Dedifferentiated amniotic fluid mesenchymal stem cell (primary cell): Measurements from ENCODE around the gene MLIP.
A peak's percentile ranks its signal among the peaks of the same experiment; 100 is the strongest.
"Not testable (repeated sequence)": the region's sequence is repeated elsewhere in the genome, so short reads cannot be mapped to it uniquely, and the experiment has no call there.

Source experiments
- DNase-seq: peaks from one replicate; pipeline ENCODE4 v3.0.0-alpha.2; 2016; ENCODE audit errors: extremely low spot score

Gene MLIP

DNA sequence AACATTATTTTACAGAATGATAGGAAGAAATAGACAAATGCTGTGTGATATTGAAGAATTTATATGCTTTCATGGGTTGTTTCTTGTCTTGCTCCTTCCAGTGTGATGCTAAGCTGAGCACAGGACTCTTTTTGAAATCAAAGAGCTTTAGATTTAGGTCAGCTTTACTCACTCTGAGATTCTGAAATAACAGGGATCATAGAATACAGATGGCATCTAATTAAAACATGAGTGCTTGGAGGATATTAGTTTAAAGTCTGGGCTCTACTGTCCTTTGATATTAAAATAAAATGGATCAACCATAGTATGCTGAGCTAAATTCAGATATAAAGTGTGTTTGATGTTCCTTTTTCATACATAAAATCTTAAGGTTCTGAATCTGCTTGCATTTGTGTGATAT, 29.6 kb downstream of the MLIP start:
- no peak for DNase-seq

DNA sequence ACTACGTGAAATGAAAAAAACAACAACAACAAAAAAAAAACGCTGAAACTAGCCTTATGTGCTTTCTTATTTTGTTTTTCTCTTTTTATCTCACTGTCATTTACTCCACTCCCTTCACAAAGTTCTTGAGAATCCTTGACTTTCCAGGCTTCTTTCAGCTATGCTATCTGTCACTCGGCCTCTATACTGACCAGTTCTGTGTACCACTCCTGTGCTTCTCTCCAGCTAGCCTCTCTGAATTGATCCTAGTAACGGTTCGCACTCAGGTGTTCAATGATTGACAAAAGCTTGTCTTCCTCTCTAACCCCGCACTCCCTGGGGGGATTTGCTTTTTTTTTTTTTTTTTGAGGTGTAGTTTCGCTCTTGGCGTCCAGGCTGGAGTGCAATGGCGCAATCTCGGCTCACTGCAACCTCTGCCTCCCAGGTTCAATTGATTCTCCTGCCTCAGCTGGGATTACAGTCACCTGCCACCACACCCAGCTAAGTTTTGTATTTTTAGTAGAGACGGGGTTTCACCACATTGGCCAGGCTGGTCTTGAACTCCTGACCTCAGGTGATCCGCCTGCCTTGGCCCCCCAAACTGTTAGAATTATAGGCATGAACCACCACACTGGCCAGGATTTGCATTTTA, 31.8 kb downstream of the MLIP start:
- no peak for DNase-seq

GRCh38 chr6:54151861-54152260, 40.6 kb downstream of the MLIP start:
- no peak for DNase-seq

GRCh38 chr6:54156650-54157250, 45.5 kb downstream of the MLIP start:
- no peak for DNase-seq

DNA sequence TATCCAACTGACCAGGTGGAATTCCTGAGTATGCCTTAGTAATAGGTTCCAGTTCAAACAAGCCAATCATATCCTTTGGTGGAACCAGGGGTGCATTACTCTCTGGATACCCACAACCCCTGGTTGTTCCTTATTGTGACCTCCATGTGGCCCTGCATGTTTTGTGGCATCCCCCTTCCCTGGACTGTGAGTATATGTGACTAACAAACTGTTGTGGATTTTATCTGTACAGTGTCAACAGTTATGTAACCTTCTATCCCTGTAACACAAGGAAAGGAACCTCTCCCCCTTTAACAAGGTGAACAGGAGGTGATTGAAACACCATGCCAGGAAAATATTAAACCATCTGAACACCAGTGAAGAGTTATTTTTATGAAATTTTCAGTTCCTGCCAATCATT, 46.2 kb downstream of the MLIP start:
- DNase-seq: no peak

DNA sequence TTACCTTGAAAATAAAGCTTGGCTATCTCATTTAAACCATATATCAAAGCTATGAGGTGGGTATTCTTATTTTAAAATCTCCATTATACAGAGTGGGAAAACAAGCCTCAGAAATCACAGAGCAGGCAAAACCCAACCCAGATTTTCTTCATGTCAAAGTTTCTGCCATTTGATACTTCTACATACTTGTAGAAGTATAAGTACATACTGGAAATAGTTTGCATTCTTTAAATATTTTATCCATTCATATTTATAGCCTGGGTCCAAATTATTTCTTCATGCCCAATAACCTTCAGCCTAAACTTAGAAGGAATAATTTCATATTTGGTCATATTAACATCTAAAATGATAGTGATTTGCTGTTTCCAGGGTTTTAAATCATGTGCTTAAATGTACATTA, 61.8 kb downstream of the MLIP start:
- DNase-seq: peak; percentile 43

DNA sequence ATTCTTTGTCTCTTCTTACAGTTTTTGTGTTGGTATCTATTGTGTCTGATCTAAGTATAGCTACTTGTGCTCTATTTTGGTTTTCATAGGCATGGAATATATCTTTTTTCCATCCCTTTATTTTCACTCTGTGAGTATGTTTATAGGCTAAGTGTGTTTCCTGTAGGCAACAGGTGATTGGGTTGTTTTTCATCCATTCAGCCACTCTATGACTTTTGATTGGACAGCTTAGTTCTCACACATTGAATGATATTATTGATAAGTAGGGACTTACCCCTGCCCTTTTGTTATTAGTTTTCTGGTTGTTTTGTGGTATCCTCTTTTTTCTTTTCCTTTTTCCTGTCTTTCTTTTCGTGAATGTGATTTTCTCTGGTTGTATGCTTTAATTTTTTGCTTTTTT, 67.9 kb downstream of the MLIP start:
- DNase-seq: no peak

GRCh38 chr6:54183616-54184015, 72.4 kb downstream of the MLIP start:
- DNase-seq: no peak

DNA sequence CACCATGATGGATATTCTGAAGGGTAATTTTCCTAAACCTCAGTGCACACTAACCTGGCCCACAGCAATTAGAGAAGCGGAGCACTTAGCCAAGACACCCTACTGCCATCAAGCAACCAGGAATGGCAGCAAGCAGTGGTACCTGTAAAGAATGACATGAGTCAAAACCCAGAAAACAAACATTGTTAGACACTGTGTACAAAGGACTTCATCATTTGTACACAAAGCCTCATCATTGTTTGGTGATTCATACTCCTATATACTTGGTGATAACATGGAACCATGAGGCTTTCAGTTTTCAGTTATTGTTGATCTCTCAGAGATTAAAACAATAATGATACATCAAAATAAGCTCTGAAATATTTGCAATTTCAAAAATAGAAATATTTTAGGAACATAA, 74.6 kb downstream of the MLIP start:
- no peak for DNase-seq

GRCh38 chr6:54188846-54189245, 77.6 kb downstream of the MLIP start:
- DNase-seq: no peak

- no peak for DNase-seq
Measured at GRCh38 chr6:54191461-54191860, 80.2 kb downstream of the MLIP start.

DNA sequence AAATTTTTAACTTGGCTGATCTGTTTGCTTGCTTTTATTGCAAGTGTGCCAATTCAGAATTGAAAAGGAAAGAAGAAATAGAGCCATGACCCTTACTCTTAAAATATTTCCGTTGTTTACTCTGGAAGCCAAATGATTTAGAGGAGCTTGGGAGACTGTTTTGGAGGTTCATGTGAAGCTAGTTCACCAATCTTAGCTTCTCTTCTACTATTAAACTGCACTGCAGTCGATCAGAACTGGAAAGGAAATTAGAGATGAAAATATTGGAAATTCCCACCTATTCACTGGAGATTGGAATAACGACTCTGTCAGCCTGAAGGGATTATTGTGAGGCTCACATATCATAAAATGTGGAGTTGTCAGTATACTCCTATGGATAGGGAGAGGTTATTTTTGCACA, 81.8 kb downstream of the MLIP start:
- no peak for DNase-seq

DNA sequence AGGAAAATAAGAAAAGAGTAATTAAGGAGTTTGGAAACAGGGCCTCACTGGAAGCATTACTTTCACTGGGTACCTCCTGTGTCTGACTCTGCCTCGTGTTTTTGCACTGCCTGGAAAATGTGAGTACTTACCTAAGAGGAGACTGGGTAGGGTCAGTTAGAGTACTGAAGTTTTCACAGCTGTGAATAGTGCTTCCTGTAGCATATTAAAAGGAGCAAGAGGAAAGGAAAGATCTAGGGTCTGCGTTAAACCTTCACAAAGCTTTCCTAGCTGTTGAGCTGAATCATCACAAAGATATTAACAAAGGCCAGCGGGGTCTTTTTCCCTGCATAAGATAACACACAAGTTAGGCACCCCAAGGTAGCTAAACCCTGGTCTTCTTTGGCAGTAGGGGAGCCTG, 82.3 kb downstream of the MLIP start:
- no peak for DNase-seq

- DNase-seq: no peak
Measured at GRCh38 chr6:54194067-54194466, 82.8 kb downstream of the MLIP start.

DNA sequence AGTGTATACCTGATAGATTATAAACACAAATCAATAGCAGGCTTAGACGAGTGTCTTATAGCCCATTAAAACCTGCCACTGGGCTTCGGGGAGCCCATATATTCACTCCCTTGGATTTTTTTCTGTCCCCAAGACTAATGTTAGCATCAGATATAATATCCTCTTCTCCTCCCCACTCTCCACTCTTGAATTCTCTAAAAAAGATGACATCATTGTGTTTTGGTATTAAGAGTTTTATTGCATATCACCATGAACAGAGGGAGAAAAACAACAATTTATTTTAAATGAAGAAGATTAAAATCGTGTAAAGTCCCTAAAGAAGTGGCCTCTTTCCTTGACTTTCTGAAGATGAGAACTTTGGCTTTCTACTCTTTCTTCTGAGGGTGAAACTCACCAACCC, 84.4 kb downstream of the MLIP start:
- DNase-seq: no peak

DNA sequence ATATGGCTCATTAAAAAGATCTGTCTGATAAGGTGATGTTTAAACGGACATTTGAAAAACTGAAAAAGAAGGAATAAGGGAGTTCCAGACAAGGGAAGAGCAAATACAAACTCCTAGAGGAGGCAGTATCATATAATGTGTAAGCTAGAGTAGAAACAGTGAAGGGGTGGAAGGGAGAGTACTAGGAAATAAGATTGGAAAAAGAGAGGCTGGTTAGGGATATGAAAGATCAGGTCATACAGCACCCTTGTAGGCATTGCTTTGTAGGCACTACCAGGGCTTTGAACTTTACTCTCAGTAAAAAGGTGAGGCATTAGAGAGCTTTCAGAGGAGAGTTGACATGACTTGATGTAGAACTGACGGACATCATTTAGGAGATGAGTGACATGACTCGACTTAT, 85.7 kb downstream of the MLIP start:
- DNase-seq: no peak

DNA sequence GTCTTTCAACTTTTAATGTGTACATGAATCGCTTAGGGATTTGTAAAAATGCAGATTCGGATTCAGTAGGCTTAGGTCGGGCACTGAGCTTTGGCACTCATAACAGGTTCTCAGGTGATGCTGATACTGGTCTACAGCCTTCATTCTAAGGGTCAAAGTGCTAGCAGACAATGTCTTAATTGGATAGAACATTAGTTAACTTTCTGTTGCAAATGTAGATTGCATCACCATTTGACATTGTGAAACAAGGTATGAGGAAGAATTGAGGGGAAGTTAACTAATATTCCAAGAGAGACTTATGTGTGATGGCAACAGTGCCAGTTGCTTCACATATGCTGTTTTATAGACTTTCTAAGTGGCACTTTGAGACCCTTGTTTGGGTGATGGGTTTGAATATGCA, 86.9 kb downstream of the MLIP start:
- no peak for DNase-seq

GRCh38 chr6:54203474-54204035, 92.3 kb downstream of the MLIP start:
- DNase-seq: not testable (repeated sequence)

DNA sequence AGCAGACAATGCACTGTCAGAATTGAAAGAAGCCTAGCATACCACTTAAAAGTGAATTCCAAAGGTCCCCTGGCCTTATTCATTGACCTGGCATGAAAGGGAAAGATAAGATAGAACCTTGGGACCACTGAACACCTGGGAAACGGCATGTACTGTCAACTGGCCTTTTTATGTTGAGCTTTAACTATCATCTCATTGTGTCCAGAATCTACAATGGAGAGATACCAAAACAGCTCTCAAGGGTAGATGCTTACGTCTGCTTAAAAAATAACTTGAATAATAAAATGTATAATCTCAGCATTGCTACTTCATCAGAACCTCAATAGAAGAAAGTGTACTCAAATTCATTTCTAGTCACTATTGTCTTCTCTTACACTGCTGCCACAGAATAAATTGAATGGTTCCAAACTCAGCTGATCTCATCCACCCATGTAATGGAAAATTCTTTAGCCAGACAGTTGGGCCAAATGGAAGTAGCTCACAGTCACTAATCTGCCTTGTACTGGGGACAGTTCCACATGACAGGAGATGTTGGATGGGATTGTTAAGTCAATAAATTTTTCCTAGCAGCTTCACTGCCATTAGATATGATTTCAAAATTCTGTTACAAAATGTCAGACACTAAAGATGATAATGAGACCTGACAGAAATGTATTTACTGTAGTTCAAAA, 93.8 kb downstream of the MLIP start:
- DNase-seq: no peak

DNA sequence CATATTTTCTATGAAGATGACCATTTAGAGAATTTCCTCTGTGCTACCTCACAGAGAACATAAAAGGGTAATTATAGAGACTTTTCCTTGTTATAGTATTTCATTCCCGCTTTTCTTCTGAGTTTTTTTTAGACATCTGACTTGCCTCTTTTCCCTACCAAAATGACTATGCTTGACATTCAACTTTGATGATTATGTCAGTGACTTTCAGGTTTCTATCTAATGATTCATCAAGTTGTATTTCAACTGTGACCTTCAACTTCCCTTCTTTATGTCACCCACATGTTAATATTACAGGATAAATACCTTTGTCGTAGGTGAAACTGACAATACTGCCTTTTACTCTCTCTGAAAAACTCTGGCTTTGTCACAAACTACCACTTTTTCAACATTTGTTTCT, 95.3 kb downstream of the MLIP start:
- DNase-seq: no peak

GRCh38 chr6:54209983-54210382, 98.7 kb downstream of the MLIP start:
- DNase-seq: not testable (repeated sequence)

GRCh38 chr6:54214286-54214685, 103.0 kb downstream of the MLIP start:
- DNase-seq: no peak

DNA sequence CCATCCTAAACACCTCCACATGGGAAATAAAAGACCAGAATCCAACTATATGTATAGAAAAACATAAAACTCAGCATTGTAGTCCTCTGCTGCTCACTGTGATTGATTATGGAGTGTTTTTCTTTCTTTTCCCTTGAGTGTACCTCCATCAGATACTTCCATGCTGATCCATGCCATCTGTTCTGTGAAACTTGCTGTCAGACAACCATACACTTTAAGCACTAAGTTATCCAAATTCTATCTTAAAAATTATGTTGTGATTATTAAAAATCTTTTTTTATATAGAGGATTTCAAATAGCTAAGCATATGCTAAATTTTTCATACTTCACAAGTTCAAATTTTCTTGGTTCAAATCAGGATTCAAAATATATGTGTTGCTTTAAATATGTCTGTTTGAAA, 105.1 kb downstream of the MLIP start:
- no peak for DNase-seq
